Measurements from ENCODE around the gene RAD51D. TPM values are rescaled to one million over a fixed set of nuclear protein-coding genes. Genes with fewer than 3 reads are reported as not detected.

RAD51D gene
- total RNA-seq, 1 donor, result 14.8 TPM

- no peak for TF ChIP-seq CTCF (IDR thresholded peaks at IDR 0.05; ENCODE audit: insufficient read depth, low read length)
- H3K4me3 ChIP-seq (ENCODE audit: low read depth, low read length), result no peak overlapping the region
- no peak for DNase-seq (ENCODE audit: low read depth)
Observed at GRCh38 chr17:35073183-35073790, 46.4 kb downstream of the RAD51D start.

- TF ChIP-seq CTCF (IDR thresholded peaks at IDR 0.05; ENCODE audit: insufficient read depth, low read length), result no peak
- peak; percentile 47 for DNase-seq (ENCODE audit: low read depth)
- H3K4me3 ChIP-seq (ENCODE audit: low read depth, low read length), result no peak overlapping the region
Observed at GRCh38 chr17:35069311-35069710, 50.3 kb downstream of the RAD51D start.

- TF ChIP-seq CTCF (IDR thresholded peaks at IDR 0.05; ENCODE audit: insufficient read depth, low read length), result no peak
- no peak for DNase-seq (ENCODE audit: low read depth)
- H3K4me3 ChIP-seq (ENCODE audit: low read depth, low read length), result no peak overlapping the region
Observed at GRCh38 chr17:35068249-35068648, 51.4 kb downstream of the RAD51D start.

- TF ChIP-seq CTCF (IDR thresholded peaks at IDR 0.05; ENCODE audit: insufficient read depth, low read length), result no peak
- DNase-seq (ENCODE audit: low read depth), result no peak
- no peak overlapping the region for H3K4me3 ChIP-seq (ENCODE audit: low read depth, low read length)
Observed at GRCh38 chr17:35065880-35066279, 53.8 kb downstream of the RAD51D start.

- no peak for TF ChIP-seq CTCF (IDR thresholded peaks at IDR 0.05; ENCODE audit: insufficient read depth, low read length)
- no peak overlapping the region for H3K4me3 ChIP-seq (ENCODE audit: low read depth, low read length)
Observed at GRCh38 chr17:35064516-35065215, 55.0 kb downstream of the RAD51D start.

GRCh38 chr17:35063514-35064223, 56.0 kb downstream of the RAD51D start, which contains the start of gene RFFL:
RFFL (minus strand) TSS chr17:35063707; CDS start chr17:35026553, 37,154 bp downstream.
- DNase-seq (ENCODE audit: low read depth), result peak; percentile 97
- H3K4me3 ChIP-seq (ENCODE audit: low read depth, low read length), result peak within 1 kb of the TSS; percentile 44
- TF ChIP-seq CTCF (IDR thresholded peaks at IDR 0.05; ENCODE audit: insufficient read depth, low read length), result peak; percentile 7

More at GRCh38 chr17:35064516-35065215, 55.0 kb downstream of the RAD51D start:
- DNase-seq (ENCODE audit: low read depth), result no peak

All from fibroblast of the aortic adventitia (primary cell).